Epithelial cell of proximal tubule (primary cell): Measurements from ENCODE around the gene LAPTM5. TPM values are rescaled to one million over a fixed set of nuclear protein-coding genes. Genes with fewer than 3 reads are reported as not detected.

Source experiments
- DNase-seq: peaks from one replicate; pipeline ENCODE4 v3.0.0-alpha.2; 2011; ENCODE audit warnings: low read depth
- H3K4me3 ChIP-seq: 2 replicates; pipeline ENCODE4 v1.5.1; 2011; ENCODE audit warnings: low read depth, mild to moderate bottlenecking, low read length
- total RNA-seq: library from RNA; depleted of rRNA; stranded (reverse); fragments of >200 nt; gene quantifications from 2 replicates; pipeline ENCODE4 v1.2.3, GENCODE V29; 2015
- TF ChIP-seq, protein P1 (sequence below): conservative IDR thresholded peaks from 2 replicates; pipeline ENCODE4 v1.5.1; 2012; ENCODE audit warnings: low read depth, mild to moderate bottlenecking, low read length

The LAPTM5 gene
- total RNA-seq, 1 donor from 2014 or later: 2.4 TPM

- no peak for DNase-seq
- no peak overlapping the region for H3K4me3 ChIP-seq
- TF ChIP-seq, protein P1, sequence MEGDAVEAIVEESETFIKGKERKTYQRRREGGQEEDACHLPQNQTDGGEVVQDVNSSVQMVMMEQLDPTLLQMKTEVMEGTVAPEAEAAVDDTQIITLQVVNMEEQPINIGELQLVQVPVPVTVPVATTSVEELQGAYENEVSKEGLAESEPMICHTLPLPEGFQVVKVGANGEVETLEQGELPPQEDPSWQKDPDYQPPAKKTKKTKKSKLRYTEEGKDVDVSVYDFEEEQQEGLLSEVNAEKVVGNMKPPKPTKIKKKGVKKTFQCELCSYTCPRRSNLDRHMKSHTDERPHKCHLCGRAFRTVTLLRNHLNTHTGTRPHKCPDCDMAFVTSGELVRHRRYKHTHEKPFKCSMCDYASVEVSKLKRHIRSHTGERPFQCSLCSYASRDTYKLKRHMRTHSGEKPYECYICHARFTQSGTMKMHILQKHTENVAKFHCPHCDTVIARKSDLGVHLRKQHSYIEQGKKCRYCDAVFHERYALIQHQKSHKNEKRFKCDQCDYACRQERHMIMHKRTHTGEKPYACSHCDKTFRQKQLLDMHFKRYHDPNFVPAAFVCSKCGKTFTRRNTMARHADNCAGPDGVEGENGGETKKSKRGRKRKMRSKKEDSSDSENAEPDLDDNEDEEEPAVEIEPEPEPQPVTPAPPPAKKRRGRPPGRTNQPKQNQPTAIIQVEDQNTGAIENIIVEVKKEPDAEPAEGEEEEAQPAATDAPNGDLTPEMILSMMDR: no peak
Measured at GRCh38 chr1:30754684-30755171, 2.8 kb downstream of the LAPTM5 start.

- no peak overlapping the region for H3K4me3 ChIP-seq
- no peak for DNase-seq
- TF ChIP-seq, protein P1: no peak
Measured at GRCh38 chr1:30753660-30754123, 3.9 kb downstream of the LAPTM5 start.

DNA sequence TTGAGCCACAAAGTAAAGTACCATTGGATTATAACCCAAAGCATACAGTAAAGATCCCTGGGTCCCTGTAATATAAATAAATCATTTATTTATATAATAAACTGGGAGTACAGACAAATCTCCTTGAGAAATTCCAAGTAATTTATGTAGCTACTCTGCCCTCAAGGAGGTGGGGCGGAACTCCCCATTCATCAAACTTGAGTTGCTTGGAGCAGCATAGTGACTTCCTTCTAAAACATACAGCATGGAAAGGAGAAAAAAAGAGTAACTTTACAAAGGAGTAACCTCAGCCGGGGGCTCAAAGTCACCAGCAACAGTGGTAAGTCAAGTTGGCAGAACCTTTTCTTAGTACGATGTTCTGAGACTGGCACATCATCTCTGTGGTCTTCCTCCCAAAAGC lies 4.5 kb downstream of the LAPTM5 start:
- TF ChIP-seq, protein P1: no peak
- no peak for DNase-seq
- H3K4me3 ChIP-seq: no peak overlapping the region

GRCh38 chr1:30752651-30752908 lies 5.0 kb downstream of the LAPTM5 start:
- no peak overlapping the region for H3K4me3 ChIP-seq
- DNase-seq: no peak
- TF ChIP-seq, protein P1: no peak

- TF ChIP-seq, protein P1: no peak
- DNase-seq: no peak
- H3K4me3 ChIP-seq: no peak overlapping the region
Measured at GRCh38 chr1:30751830-30752650, 5.5 kb downstream of the LAPTM5 start.

- no peak for DNase-seq
- TF ChIP-seq, protein P1: no peak
Measured at GRCh38 chr1:30750731-30751291, 6.8 kb downstream of the LAPTM5 start.

More at GRCh38 chr1:30750731-30751291, 6.8 kb downstream of the LAPTM5 start:
- no peak overlapping the region for H3K4me3 ChIP-seq
